ENCODE data around the gene PPP6R2.

The PPP6R2 gene

DNA sequence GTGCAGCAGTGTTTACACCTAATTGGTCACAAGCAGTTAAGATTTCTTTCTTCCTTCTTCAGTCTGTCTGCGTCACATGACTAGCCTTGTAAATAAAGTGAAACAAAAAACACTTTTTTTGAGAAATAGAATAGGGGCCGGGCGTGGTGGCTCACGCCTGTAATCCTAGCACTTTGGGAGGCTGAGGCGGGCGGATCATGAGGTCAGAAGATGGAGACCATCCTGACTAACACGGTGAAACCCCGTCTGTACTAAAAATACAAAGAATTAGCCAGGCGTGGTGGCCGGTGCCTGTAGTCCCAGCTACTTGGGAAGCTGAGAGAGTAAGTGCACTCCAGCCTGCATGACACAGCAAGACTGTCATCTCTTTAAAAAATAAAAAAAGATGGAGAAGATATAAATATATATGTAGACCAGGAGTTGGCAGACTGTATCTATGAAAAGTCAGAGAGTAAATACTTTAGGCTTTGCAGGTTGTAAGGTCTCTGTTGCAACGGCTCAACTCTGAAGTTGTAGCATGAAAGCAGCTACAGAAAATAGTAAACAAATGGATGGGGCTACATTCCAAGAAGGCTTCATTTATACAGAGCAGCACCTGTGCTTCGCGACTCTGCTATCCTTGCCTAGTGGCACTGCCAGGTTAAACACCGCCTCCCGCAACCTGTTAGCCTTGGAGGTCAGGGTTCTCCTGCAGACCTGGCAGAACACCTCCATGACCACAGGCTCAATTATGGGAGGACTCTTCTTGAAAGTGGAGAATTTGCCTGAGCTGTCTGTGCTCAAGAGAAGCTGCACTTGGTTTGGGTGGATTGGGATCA, 55.9 kb downstream of the PPP6R2 start:
- no peak overlapping the region for H3K4me3 ChIP-seq (ENCODE audit: low read depth, low read length)
- no peak for DNase-seq (ENCODE audit: low read depth, low spot score)
- ChIA-PET POLR2A (no interaction called here), CTCF (interaction anchor here (0.7 to 2.2 kb wide), 7 partner anchors 9 to 147 kb away, joined by 3 to 12 read pairs (median 4); partner anchors contain the start of gene HDAC10)
- TF ChIP-seq, protein P1, sequence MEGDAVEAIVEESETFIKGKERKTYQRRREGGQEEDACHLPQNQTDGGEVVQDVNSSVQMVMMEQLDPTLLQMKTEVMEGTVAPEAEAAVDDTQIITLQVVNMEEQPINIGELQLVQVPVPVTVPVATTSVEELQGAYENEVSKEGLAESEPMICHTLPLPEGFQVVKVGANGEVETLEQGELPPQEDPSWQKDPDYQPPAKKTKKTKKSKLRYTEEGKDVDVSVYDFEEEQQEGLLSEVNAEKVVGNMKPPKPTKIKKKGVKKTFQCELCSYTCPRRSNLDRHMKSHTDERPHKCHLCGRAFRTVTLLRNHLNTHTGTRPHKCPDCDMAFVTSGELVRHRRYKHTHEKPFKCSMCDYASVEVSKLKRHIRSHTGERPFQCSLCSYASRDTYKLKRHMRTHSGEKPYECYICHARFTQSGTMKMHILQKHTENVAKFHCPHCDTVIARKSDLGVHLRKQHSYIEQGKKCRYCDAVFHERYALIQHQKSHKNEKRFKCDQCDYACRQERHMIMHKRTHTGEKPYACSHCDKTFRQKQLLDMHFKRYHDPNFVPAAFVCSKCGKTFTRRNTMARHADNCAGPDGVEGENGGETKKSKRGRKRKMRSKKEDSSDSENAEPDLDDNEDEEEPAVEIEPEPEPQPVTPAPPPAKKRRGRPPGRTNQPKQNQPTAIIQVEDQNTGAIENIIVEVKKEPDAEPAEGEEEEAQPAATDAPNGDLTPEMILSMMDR (IDR thresholded peaks at IDR 0.05; ENCODE audit: insufficient read depth, low read length, missing control alignments): no peak

DNA sequence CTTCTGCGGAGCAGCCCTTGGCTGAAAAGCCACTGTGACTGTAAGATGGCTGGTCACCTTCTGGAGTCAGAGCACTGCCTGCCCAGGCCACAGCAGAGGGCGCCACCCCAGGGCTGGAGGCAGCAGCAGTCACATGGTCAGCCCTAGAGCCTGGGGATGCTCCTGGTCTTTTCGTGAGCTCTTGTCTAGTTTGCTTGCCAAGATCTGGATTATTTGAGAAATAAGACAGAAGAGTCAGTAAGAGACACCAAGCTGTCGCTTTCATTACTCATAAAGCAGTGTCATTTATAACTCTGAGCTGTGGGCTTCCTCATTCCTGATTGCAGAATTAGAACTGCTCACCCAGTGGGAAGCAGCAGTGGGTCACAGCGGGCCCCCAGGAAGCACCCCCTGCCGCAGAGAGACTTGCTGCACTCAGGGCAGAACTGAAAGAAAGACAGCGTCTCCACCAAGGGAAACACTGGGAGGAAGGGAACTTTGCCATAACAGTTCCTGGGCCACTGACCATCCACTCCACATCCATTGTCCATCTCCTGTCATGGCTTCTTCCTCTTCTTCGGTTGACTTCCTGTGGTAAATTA, 56.7 kb downstream of the PPP6R2 start:
- TF ChIP-seq, protein P1 (IDR thresholded peaks at IDR 0.05; ENCODE audit: insufficient read depth, low read length, missing control alignments): peak; percentile 55
- DNase-seq (ENCODE audit: low read depth, low spot score): no peak
- ChIA-PET CTCF (interaction anchor here (0.6 to 2.2 kb wide), 8 partner anchors 8 to 148 kb away, joined by 3 to 12 read pairs (median 4); partner anchors contain the start of gene HDAC10), POLR2A (no interaction called here)
- H3K4me3 ChIP-seq (ENCODE audit: low read depth, low read length): no peak overlapping the region

DNA sequence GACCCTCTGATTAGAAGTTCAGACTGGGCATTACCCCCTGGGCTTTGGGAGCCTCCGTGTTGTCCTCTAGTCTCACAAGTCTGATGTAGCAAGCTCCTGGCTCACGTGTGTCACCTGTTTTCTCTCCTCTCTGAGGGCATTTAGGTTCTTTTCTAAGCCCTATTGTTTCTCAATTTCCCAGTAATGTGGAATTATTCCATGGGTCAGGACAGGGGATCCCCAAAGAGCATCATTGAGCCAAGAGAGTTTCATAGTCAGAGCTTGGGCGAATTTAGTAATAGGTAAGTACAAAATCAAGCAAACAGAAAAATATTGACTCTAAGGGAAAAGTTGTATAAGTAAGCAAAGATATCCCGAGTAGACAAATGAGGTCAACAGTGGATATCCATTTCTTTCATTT, 57.3 kb downstream of the PPP6R2 start:
- no peak for DNase-seq (ENCODE audit: low read depth, low spot score)
- ChIA-PET CTCF (interaction anchor here (0.6 to 2.2 kb wide), 6 partner anchors 7 to 149 kb away, joined by 3 to 12 read pairs (median 4); partner anchors contain the start of gene HDAC10), POLR2A (no interaction called here)
- no peak overlapping the region for H3K4me3 ChIP-seq (ENCODE audit: low read depth, low read length)
- TF ChIP-seq, protein P1 (IDR thresholded peaks at IDR 0.05; ENCODE audit: insufficient read depth, low read length, missing control alignments): no peak

DNA sequence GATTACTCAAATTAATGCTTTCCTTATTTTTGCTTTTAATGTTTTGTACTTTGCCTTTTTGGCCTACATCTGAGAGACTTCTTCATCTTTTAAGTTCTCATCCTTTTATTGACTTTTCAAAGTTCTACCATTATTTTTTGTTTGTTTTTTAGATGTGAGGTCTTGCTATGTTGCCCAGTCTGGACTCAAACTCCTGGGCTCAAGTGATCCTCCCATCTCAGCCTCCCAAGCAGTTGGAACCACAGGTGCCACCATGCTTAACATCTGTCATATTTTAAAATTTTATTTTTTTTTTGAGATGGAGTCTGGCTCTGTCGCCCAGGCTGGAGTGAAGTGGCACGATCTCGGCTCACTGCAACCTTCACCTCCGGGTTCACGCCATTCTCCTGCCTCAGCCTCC, 57.8 kb downstream of the PPP6R2 start:
- DNase-seq (ENCODE audit: low read depth, low spot score): no peak
- no peak overlapping the region for H3K4me3 ChIP-seq (ENCODE audit: low read depth, low read length)
- TF ChIP-seq, protein P1 (IDR thresholded peaks at IDR 0.05; ENCODE audit: insufficient read depth, low read length, missing control alignments): no peak
- POLR2A ChIA-PET: no interaction called here
- CTCF ChIA-PET: interaction anchor here (0.9 to 2.2 kb wide), 3 partner anchors 17 to 149 kb away, joined by 3 to 12 read pairs (median 10); partner anchors contain the start of gene HDAC10

DNA sequence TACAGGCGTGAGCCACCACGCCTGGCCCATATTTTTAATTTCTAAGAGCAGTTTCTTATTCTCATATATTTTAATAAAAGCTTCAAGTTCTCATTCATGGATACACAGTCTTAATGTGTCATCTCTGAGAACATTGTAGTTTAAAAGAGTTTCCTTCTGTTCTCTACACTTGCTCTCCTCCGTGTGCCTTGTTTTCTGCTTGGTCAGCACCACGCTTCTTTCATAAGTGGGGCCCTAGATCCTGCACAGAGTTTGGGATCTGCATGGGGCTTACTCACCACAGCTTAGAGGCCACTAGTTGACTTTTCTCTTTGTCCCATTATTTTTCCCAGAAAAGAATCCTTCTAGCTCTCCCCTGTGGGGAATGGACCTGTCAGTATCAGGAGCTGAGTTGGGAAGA, 58.8 kb downstream of the PPP6R2 start:
- DNase-seq (ENCODE audit: low read depth, low spot score): no peak
- CTCF ChIA-PET: interaction anchor here (0.8 to 2.1 kb wide), 2 partner anchors 13 to 35 kb away, joined by 3 to 5 read pairs; no protein-coding TSS in a partner anchor
- POLR2A ChIA-PET: no interaction called here
- no peak overlapping the region for H3K4me3 ChIP-seq (ENCODE audit: low read depth, low read length)
- TF ChIP-seq, protein P1 (IDR thresholded peaks at IDR 0.05; ENCODE audit: insufficient read depth, low read length, missing control alignments): no peak

DNA sequence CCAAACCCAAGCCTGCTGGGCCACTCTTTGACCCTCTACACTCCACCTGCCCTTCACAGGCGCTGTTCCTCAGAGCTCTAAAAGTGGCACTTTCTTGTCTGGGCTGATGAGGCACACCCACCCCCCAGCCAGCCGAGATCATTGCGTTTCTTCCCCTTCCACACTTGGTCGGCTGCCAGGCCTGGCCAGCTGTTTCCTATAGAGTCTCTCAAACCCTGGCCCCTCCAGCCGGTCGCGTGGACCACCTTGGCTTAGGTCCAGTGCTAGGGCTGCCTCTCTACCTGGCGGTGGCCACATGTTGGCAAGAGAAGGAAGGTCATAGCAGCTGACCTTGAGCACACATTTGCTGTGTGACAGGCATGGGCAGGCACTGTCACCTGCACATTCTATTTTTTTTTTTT, 60.6 kb downstream of the PPP6R2 start:
- H3K4me3 ChIP-seq (ENCODE audit: low read depth, low read length): no peak overlapping the region
- ChIA-PET POLR2A (no interaction called here), CTCF (interaction anchor here (1.0 kb wide), 1 partner anchor 10 kb away, joined by 3 read pairs; no protein-coding TSS in a partner anchor)
- no peak for DNase-seq (ENCODE audit: low read depth, low spot score)
- TF ChIP-seq, protein P1 (IDR thresholded peaks at IDR 0.05; ENCODE audit: insufficient read depth, low read length, missing control alignments): no peak

Data from AG04449 (cell line).